GM19193 (cell line): ENCODE measurements around the gene DCDC2B.

Experiments used
- POLR2A ChIP-seq: IDR thresholded peaks from 4 replicates; pipeline ENCODE4 v1.6.1; 2011; ENCODE audit not compliant: insufficient read depth, insufficient read length; ENCODE audit errors: extremely low read depth

DCDC2B gene

GRCh38 chr1:32208469-32208868 is 420 bp upstream of the DCDC2B start:
- no peak for TF ChIP-seq POLR2A

GRCh38 chr1:32215629-32216480 is 7.0 kb downstream of the DCDC2B start:
- no peak for TF ChIP-seq POLR2A

- TF ChIP-seq POLR2A, result no peak
Measured at GRCh38 chr1:32216566-32216965, 7.7 kb downstream of the DCDC2B start.

GRCh38 chr1:32219022-32219421 is 10.1 kb downstream of the DCDC2B start:
- TF ChIP-seq POLR2A, result no peak

DNA sequence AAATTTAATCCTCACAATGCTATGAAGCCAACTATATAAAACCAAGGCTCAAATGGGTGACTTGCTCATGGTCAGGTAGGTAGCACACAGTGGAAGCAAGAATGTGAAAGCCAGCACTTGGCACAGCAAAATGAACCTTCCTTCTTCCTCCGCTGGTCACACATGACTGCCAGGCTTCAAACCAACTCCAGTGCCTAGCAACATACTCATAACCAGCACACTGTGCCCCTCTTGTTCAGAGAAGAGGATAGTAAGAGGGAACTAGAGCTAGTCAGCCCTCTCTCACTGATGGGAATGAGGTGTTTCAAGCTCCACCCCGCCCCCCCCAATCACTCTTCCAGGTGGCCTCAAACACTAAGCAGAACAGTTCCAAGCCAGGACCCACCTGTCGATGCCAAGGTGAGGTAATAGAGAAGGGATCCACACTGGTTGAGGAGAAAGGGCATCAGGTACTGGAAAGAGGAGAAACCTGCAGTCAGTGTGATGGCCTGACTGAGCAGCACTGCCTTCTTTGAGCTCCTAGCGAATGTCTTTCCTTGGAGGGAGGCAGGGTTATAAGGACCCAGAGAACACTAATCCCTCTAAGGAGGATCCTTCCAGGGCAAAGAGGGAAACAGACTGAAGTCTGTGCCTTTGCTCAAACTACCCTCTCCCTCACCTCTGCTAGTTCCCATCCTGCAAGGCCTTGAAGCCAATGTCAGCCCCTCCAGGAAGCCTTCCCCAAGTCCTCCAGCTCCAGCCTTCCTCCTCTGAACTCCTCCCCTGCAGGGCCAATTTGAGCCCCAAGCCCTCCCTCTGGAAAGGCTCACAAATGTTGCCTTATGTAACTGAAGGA is 12.1 kb downstream of the DCDC2B start:
- TF ChIP-seq POLR2A, result no peak

GRCh38 chr1:32221581-32221979 is 12.7 kb downstream of the DCDC2B start:
- TF ChIP-seq POLR2A, result no peak

GRCh38 chr1:32221980-32222755 is 13.3 kb downstream of the DCDC2B start, which contains the start of the genes EIF3I and TMEM234:
EIF3I (plus strand) TSS chr1:32222407; CDS start chr1:32222442, 35 bp downstream.
TMEM234 (minus strand) TSS chr1:32222353; CDS start chr1:32222322, 31 bp downstream.
- TF ChIP-seq POLR2A, result peak; percentile 86

GRCh38 chr1:32223683-32224082 is 14.8 kb downstream of the DCDC2B start:
- TF ChIP-seq POLR2A, result no peak

GRCh38 chr1:32224285-32224684 is 15.4 kb downstream of the DCDC2B start:
- no peak for TF ChIP-seq POLR2A

GRCh38 chr1:32228771-32229170 is 19.9 kb downstream of the DCDC2B start:
- TF ChIP-seq POLR2A, result no peak

GRCh38 chr1:32231843-32232432 is 23.0 kb downstream of the DCDC2B start:
- TF ChIP-seq POLR2A, result peak; percentile 23

GRCh38 chr1:32232558-32233304 is 23.8 kb downstream of the DCDC2B start:
- no peak for TF ChIP-seq POLR2A

- no peak for TF ChIP-seq POLR2A
Measured at GRCh38 chr1:32234792-32235191, 25.9 kb downstream of the DCDC2B start.

DNA sequence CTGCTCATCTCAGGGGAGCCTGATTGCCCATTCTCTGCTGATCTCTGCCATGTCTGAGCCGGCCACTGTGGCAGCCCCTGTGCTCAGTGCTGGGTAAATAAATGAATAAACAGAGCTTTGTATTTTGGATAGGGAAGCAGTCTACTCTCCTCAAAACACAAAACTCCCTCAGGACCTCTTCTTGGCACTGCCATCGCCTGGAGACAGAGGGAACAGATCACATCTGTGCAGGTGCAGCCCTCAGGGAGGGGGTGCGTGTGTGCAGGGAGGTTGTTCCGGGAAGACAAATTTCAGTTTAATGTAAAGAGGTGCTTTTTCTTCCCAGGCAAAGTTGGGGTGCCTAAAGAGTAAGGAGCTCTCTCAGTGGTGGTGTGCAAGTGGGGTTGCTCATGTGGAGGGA is 30.4 kb downstream of the DCDC2B start:
- TF ChIP-seq POLR2A, result no peak

GRCh38 chr1:32239790-32240139 is 30.9 kb downstream of the DCDC2B start:
- TF ChIP-seq POLR2A, result no peak
